Smooth muscle cell (in vitro differentiated cells): ENCODE results near the gene DUXB. TPM values are rescaled to one million over a fixed set of nuclear protein-coding genes. Genes with fewer than 3 reads are reported as not detected.

ENCODE experiments used
- DNase-seq: peaks from one replicate; lab custom pipeline; 2025; ENCODE audit not compliant: unreplicated experiment; lab: John Stamatoyannopoulos, UW
- H2AFZ ChIP-seq: fragments of 200-600 bp; sonication (generic); 2 replicates; pipeline ENCODE4 v1.6.0; 2016; ENCODE audit warnings: antibody characterized with exemption, low read depth, mild to moderate bottlenecking
- H3F3A ChIP-seq: fragments of 200-600 bp; sonication (generic); 2 replicates; pipeline ENCODE4 v1.6.0; 2017; ENCODE audit warnings: antibody characterized with exemption, low read depth
- H3K27ac ChIP-seq: fragments of 200-600 bp; sonication (generic); 2 replicates; pipeline ENCODE4 v1.5.1; 2016; ENCODE audit warnings: low read depth, mild to moderate bottlenecking
- H3K27me3 ChIP-seq: fragments of 200-600 bp; sonication (generic); 2 replicates; pipeline ENCODE4 v1.6.1; 2016; ENCODE audit warnings: low read depth, mild to moderate bottlenecking
- H3K36me3 ChIP-seq: fragments of 200-600 bp; sonication (generic); 2 replicates; pipeline ENCODE4 v1.5.1; 2016; ENCODE audit warnings: low read depth
- H3K4me1 ChIP-seq: fragments of 200-600 bp; sonication (generic); 2 replicates; pipeline ENCODE4 v1.5.1; 2016; ENCODE audit warnings: low read depth
- H3K4me2 ChIP-seq: fragments of 200-600 bp; sonication (generic); 2 replicates; pipeline ENCODE4 v1.6.0; 2016; ENCODE audit warnings: mild to moderate bottlenecking
- H3K4me3 ChIP-seq: fragments of 200-600 bp; sonication (generic); 2 replicates; pipeline ENCODE4 v1.5.1; 2016; ENCODE audit warnings: mild to moderate bottlenecking
- H3K79me2 ChIP-seq: fragments of 200-600 bp; sonication (generic); 2 replicates; pipeline ENCODE4 v1.6.0; 2016; ENCODE audit warnings: low read depth, mild to moderate bottlenecking
- H3K9ac ChIP-seq: fragments of 200-600 bp; sonication (generic); 2 replicates; pipeline ENCODE4 v1.6.0; 2016; ENCODE audit warnings: low read depth
- H3K9me3 ChIP-seq: fragments of 200-600 bp; sonication (generic); replicated peaks from 2 replicates; pipeline ENCODE4 v1.5.1; 2016; ENCODE audit warnings: low read depth
- H4K20me1 ChIP-seq: fragments of 200-600 bp; sonication (generic); 2 replicates; pipeline ENCODE4 v1.6.0; 2016; ENCODE audit warnings: low read depth
- CTCF ChIP-seq: fragments of 200-600 bp; sonication (generic); IDR thresholded peaks from 2 replicates; pipeline ENCODE4 v1.5.1; 2017; ENCODE audit warnings: borderline replicate concordance, mild to moderate bottlenecking, antibody characterized with exemption; ENCODE audit not compliant: insufficient read depth, poor library complexity, severe bottlenecking
- WGBS: methylation state at CpG from one replicate; pipeline ENCODE4 v1.1.7; 2016; ENCODE audit warnings: low lambda C conversion rate; 5-methylcytosine and 5-hydroxymethylcytosine counted together
- polyA plus RNA-seq: library from polyadenylated mRNA; unstranded; fragments of >200 nt; fragmentation: Nextera tagmentation; extraction: Ambion mirVana; gene quantifications from 2 replicates; pipeline ENCODE4 v1.2.1, GENCODE V29; 2016
- total RNA-seq: library from RNA; depleted of rRNA; stranded (reverse); fragments of >200 nt; gene quantifications from 2 replicates; pipeline ENCODE4 v1.2.3, GENCODE V29; 2014

Gene DUXB
- total and polyA plus RNA-seq, 2 experiments from 2014 or later: not detected

- no peak overlapping the region for H3K4me2 ChIP-seq
- no peak overlapping the region for H3K4me3 ChIP-seq
- H3K36me3 ChIP-seq: peaks cover 15% of the 10 kb centered on the region
- TF ChIP-seq CTCF: no peak
- no peaks in the 10 kb centered on the region for H3K4me1 ChIP-seq
- no peak for DNase-seq
- no peak overlapping the region for H3K9ac ChIP-seq
- peaks cover 34% of the 10 kb centered on the region for H4K20me1 ChIP-seq
- H3K9me3 ChIP-seq: no peaks in the 10 kb centered on the region
- no peaks in the 10 kb centered on the region for H3K79me2 ChIP-seq
- H3K27me3 ChIP-seq: no peaks in the 10 kb centered on the region
- no peak overlapping the region for H2AFZ ChIP-seq
- no peaks in the 10 kb centered on the region for H3F3A ChIP-seq
- 94% methylated on average over 6 of the region's 6 CpGs for WGBS
- H3K27ac ChIP-seq: no peak overlapping the region
These were observed 40.9 kb downstream of the DUXB start for GRCh38 chr16:75660321-75660720.

GRCh38 chr16:75658175-75658574 lies 43.1 kb downstream of the DUXB start:
- Histone ChIP-seq H3K4me1 (no peaks in the 10 kb centered on the region), H3K79me2 (peaks cover 4% of the 10 kb centered on the region), H3K27me3 (no peaks in the 10 kb centered on the region), H3K36me3 (peaks cover 15% of the 10 kb centered on the region), H3F3A (no peaks in the 10 kb centered on the region), H3K4me3 (no peak overlapping the region), H4K20me1 (peaks cover 55% of the 10 kb centered on the region), H3K9ac (no peak overlapping the region), H3K27ac (no peak overlapping the region), H2AFZ (no peak overlapping the region), H3K9me3 (no peaks in the 10 kb centered on the region), H3K4me2 (no peak overlapping the region)
- TF ChIP-seq CTCF: no peak
- 98% methylated on average over 2 of the region's 2 CpGs for WGBS
- DNase-seq: no peak

- Histone ChIP-seq H2AFZ (no peak overlapping the region), H4K20me1 (peaks cover 97% of the 10 kb centered on the region), H3K9me3 (no peaks in the 10 kb centered on the region), H3K79me2 (peaks cover 47% of the 10 kb centered on the region), H3K4me2 (no peak overlapping the region), H3K4me3 (no peak overlapping the region), H3K27me3 (no peaks in the 10 kb centered on the region), H3K4me1 (peaks cover 17% of the 10 kb centered on the region), H3K9ac (no peak overlapping the region), H3F3A (no peaks in the 10 kb centered on the region), H3K36me3 (peaks cover 15% of the 10 kb centered on the region), H3K27ac (no peak overlapping the region)
- WGBS: 50% methylated on average over 1 of the region's 1 CpG
- no peak for DNase-seq
- TF ChIP-seq CTCF: no peak
These were observed 47.3 kb downstream of the DUXB start for GRCh38 chr16:75653922-75654321.
